ENCODE measurements around the gene RASAL2. TPM values are rescaled to one million over a fixed set of nuclear protein-coding genes. Genes with fewer than 3 reads are reported as not detected.

Gene RASAL2
- total and polyA plus RNA-seq, 2 experiments from 2014 or later, result 16.0 to 42.2 TPM

GRCh38 chr1:178512566-178513277 is 418.8 kb downstream of the RASAL2 start, which contains the start of gene TEX35:
TEX35 (plus strand) TSS chr1:178513109; CDS start chr1:178513189, 80 bp downstream.
- TF ChIP-seq REST (IDR thresholded peaks at IDR 0.05; ENCODE audit: unreplicated experiment), result no peak
- TF ChIP-seq CTCF (conservative IDR thresholded peaks at IDR 0.05; ENCODE audit: low read depth in 2 of 2), result no peak
- no peak for TF ChIP-seq ZNF114 (CRISPR knock-in tag; IDR thresholded peaks at IDR 0.05)
- TF ChIP-seq CREB1 (CRISPR knock-in tag; IDR thresholded peaks at IDR 0.05; ENCODE audit: low read depth), result no peak
- TF ChIP-seq STAT1 (IDR thresholded peaks at IDR 0.05; ENCODE audit: unreplicated experiment), result no peak
- TF ChIP-seq NANOG (IDR thresholded peaks at IDR 0.05; ENCODE audit: borderline replicate concordance), result no peak
- TF ChIP-seq POLR2AphosphoS5 (IDR thresholded peaks at IDR 0.05; ENCODE audit: low read depth), result no peak
- DNase-seq (ENCODE audit: low spot score) (no peak), ATAC-seq (no peak)
- Histone ChIP-seq H3K4me2 (no peak within 1 kb of the TSS), H3K27ac (ENCODE audit: low read depth) (no peak within 1 kb of the TSS), H3K4me3 (no peak within 1 kb of the TSS), H4K20me1 (replicated peaks; ENCODE audit: insufficient read depth) (no peaks in the 10 kb centered on the region), H3K79me2 (replicated peaks; ENCODE audit: insufficient read depth) (no peaks in the 10 kb centered on the region), H3F3A (replicated peaks; ENCODE audit: low read depth) (no peaks in the 10 kb centered on the region), H3K36me3 (ENCODE audit: insufficient read depth) (no peaks in the 10 kb centered on the region), H2AFZ (peak within 1 kb of the TSS; percentile 90), H3K9me2 (ENCODE audit: insufficient read depth) (no peaks in the 10 kb centered on the region), H3K27me3 (ENCODE audit: insufficient read depth) (no peaks in the 10 kb centered on the region), H3K4me1 (ENCODE audit: insufficient read depth) (no peaks in the 10 kb centered on the region)
- H3K9me3 Mint-ChIP-seq, result no peaks in the 10 kb centered on the region
- no peaks in the 10 kb centered on the region for H3K4me1 Mint-ChIP-seq
- H3K36me3 Mint-ChIP-seq (ENCODE audit: low read depth), result no peaks in the 10 kb centered on the region
- H3K27me3 Mint-ChIP-seq (ENCODE audit: insufficient read depth, low read depth, poor library complexity), result peaks cover 4% of the 10 kb centered on the region
- H3K4me3 Mint-ChIP-seq, result no peak within 1 kb of the TSS
- H3K27ac Mint-ChIP-seq, result no peak within 1 kb of the TSS

GRCh38 chr1:178513278-178513983 is 419.5 kb downstream of the RASAL2 start:
- DNase-seq (ENCODE audit: low spot score) (peak; percentile 49), ATAC-seq (peak; percentile 78)
- no peak overlapping the region for H3K4me2 ChIP-seq
- no peaks in the 10 kb centered on the region for H3K9me2 ChIP-seq (ENCODE audit: insufficient read depth)
- no peak overlapping the region for H3K27ac ChIP-seq (ENCODE audit: low read depth)
- H3K79me2 ChIP-seq (replicated peaks; ENCODE audit: insufficient read depth), result no peaks in the 10 kb centered on the region
- H4K20me1 ChIP-seq (replicated peaks; ENCODE audit: insufficient read depth), result no peaks in the 10 kb centered on the region
- H3K27me3 ChIP-seq (ENCODE audit: insufficient read depth), result no peaks in the 10 kb centered on the region
- H3K36me3 Mint-ChIP-seq (ENCODE audit: low read depth), result no peaks in the 10 kb centered on the region
- H3K4me1 Mint-ChIP-seq, result no peaks in the 10 kb centered on the region
- no peak overlapping the region for H3K27ac Mint-ChIP-seq
- no peaks in the 10 kb centered on the region for H3K4me1 ChIP-seq (ENCODE audit: insufficient read depth)
- H3K36me3 ChIP-seq (ENCODE audit: insufficient read depth), result no peaks in the 10 kb centered on the region
- H2AFZ ChIP-seq, result peak overlapping the region; percentile 90
- H3K4me3 ChIP-seq, result no peak overlapping the region
- peaks cover 4% of the 10 kb centered on the region for H3K27me3 Mint-ChIP-seq (ENCODE audit: insufficient read depth, low read depth, poor library complexity)
- no peaks in the 10 kb centered on the region for H3K9me3 Mint-ChIP-seq
- no peaks in the 10 kb centered on the region for H3F3A ChIP-seq (replicated peaks; ENCODE audit: low read depth)
- H3K4me3 Mint-ChIP-seq, result no peak overlapping the region
- TF ChIP-seq ZNF462 (CRISPR knock-in tag; IDR thresholded peaks at IDR 0.05), result no peak
- TF ChIP-seq STAT1 (IDR thresholded peaks at IDR 0.05; ENCODE audit: unreplicated experiment), result no peak
- TF ChIP-seq NANOG (IDR thresholded peaks at IDR 0.05; ENCODE audit: borderline replicate concordance), result no peak

Measured in GM23338 (cell line).